Fibroblast of lung (primary cell): ENCODE results near the gene NDFIP2. TPM values are rescaled to one million over a fixed set of nuclear protein-coding genes. Genes with fewer than 3 reads are reported as not detected.

Experiments used
- DNase-seq, 2 donors: peaks; one replicate each; pipeline versions ENCODE4 v3.0.0 to v3.0.0-alpha.2; 2010; ENCODE audit warnings: low read depth in 2 of 2
- H2AFZ ChIP-seq: 2 replicates; pipeline ENCODE4 v1.5.1; 2012; ENCODE audit warnings: low read length, control low read depth, inconsistent platforms
- H3K27ac ChIP-seq: 2 replicates; pipeline ENCODE4 v1.5.1; 2011; ENCODE audit warnings: low read length, control low read depth; ENCODE audit not compliant: insufficient read depth
- H3K27me3 ChIP-seq: 2 replicates; pipeline ENCODE4 v1.5.1; 2011; ENCODE audit warnings: mild to moderate bottlenecking, low read length; ENCODE audit not compliant: control insufficient read depth, insufficient read depth
- H3K36me3 ChIP-seq: 2 replicates; pipeline ENCODE4 v1.5.1; 2011; ENCODE audit warnings: low read length; ENCODE audit not compliant: control insufficient read depth, insufficient read depth
- H3K4me1 ChIP-seq: 2 replicates; pipeline ENCODE4 v1.5.1; 2011; ENCODE audit warnings: low read length; ENCODE audit not compliant: control insufficient read depth, insufficient read depth; ENCODE audit errors: extremely low read depth
- H3K4me2 ChIP-seq: 2 replicates; pipeline ENCODE4 v1.5.1; 2011; ENCODE audit warnings: low read length, control low read depth; ENCODE audit not compliant: insufficient read depth; ENCODE audit errors: extremely low read depth
- H3K4me3 ChIP-seq, 4 experiments: fragments of 200-600 bp in 1 of 4; sonication (generic) in 1 of 4; replicated peaks in 1 of 4; 2 replicates each; pipeline ENCODE4 v1.5.1; 2011 to 2016; ENCODE audit warnings: low read length in 4 of 4, low read depth in 3 of 4, mild to moderate bottlenecking in 3 of 4, control low read depth in 2 of 4, inconsistent platforms in 1 of 4, mixed read lengths in 1 of 4; ENCODE audit not compliant: insufficient read depth in 1 of 4; ENCODE audit errors: control extremely low read depth in 1 of 4
- H3K79me2 ChIP-seq: 2 replicates; pipeline ENCODE4 v1.5.1; 2012; ENCODE audit warnings: mild to moderate bottlenecking, low read length, inconsistent platforms; ENCODE audit not compliant: control insufficient read depth, insufficient read depth
- H3K9ac ChIP-seq: 2 replicates; pipeline ENCODE4 v1.5.1; 2011; ENCODE audit warnings: mild to moderate bottlenecking, low read length, control low read depth; ENCODE audit not compliant: insufficient read depth
- H3K9me3 ChIP-seq: 2 replicates; pipeline ENCODE4 v1.5.1; 2012; ENCODE audit warnings: low read depth, low read length; ENCODE audit not compliant: control insufficient read depth, insufficient read depth
- H4K20me1 ChIP-seq: 2 replicates; pipeline ENCODE4 v1.5.1; 2011; ENCODE audit warnings: low read length; ENCODE audit not compliant: control insufficient read depth, insufficient read depth; ENCODE audit errors: extremely low read depth
- EZH2 ChIP-seq: IDR thresholded peaks from 2 replicates; pipeline ENCODE4 v1.5.1; 2012; ENCODE audit warnings: low read length, control low read depth, mild to moderate bottlenecking; ENCODE audit errors: missing control alignments
- polyA plus RNA-seq, 2 donors: library from polyadenylated mRNA; depleted of rRNA in 1 of 2; stranded (reverse) in 1 of 2; unstranded in 1 of 2; fragments of >200 nt; gene quantifications; 2 replicates each; pipeline ENCODE4 v1.2.1, GENCODE V29; 2011 to 2012; ENCODE audit warnings: missing spikeins in 1 of 2
- total RNA-seq: library from RNA; depleted of rRNA; stranded (reverse); fragments of >200 nt; gene quantifications from 2 replicates; pipeline ENCODE4 v1.2.1, GENCODE V29; 2014
- TF ChIP-seq, protein P1 (sequence below), 2 donors: IDR thresholded peaks in 1 of 2; conservative IDR thresholded peaks in 1 of 2; 1 replicate in 1 of 2; 2 replicates in 1 of 2; pipeline ENCODE4 v1.5.1; 2011 to 2012; ENCODE audit warnings: low read length in 2 of 2, control low read depth in 1 of 2, inconsistent platforms in 1 of 2, low read depth in 1 of 2, mild to moderate bottlenecking in 1 of 2

NDFIP2 gene
- total and polyA plus RNA-seq, 2 donors (not counting 1 experiment from before 2014, with no cell fraction given): 39.1 to 46.4 TPM

DNA sequence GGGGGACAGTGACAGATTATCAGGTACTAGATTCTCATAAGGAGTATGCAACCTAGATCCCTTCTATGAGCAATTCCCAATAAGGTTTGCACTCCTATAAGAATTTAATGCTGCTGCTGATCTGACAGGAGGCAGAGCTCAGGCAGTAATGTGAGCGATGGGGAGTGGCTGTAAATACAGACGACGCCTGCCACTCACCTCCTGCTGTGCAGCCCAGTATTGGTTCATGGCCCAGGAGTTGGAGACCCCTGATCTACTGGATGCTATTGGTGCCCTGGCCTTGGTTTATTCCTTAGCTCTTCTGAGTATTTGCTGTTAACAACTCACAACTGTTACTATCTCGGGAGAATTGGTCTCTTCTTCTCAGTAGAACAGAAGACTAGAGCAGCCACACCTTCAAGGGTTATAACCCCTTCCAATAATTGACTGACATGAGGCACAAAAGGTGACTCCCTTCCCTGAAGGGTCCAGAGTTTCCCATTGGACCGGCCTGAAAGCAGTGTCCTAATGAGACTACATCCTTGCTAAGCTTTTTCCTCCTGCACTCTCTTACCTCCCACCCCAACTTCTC, 39.9 kb upstream of the NDFIP2 start:
- DNase-seq: no peak
- no peak for TF ChIP-seq EZH2
- TF ChIP-seq, protein P1, sequence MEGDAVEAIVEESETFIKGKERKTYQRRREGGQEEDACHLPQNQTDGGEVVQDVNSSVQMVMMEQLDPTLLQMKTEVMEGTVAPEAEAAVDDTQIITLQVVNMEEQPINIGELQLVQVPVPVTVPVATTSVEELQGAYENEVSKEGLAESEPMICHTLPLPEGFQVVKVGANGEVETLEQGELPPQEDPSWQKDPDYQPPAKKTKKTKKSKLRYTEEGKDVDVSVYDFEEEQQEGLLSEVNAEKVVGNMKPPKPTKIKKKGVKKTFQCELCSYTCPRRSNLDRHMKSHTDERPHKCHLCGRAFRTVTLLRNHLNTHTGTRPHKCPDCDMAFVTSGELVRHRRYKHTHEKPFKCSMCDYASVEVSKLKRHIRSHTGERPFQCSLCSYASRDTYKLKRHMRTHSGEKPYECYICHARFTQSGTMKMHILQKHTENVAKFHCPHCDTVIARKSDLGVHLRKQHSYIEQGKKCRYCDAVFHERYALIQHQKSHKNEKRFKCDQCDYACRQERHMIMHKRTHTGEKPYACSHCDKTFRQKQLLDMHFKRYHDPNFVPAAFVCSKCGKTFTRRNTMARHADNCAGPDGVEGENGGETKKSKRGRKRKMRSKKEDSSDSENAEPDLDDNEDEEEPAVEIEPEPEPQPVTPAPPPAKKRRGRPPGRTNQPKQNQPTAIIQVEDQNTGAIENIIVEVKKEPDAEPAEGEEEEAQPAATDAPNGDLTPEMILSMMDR (conservative IDR thresholded peaks at IDR 0.05 in 1 of 2, IDR thresholded peaks at IDR 0.05 in 1 of 2; ENCODE audit: low read depth in 1 of 2, low read length in 2 of 2): no peak

GRCh38 chr13:79442221-79442620, 38.7 kb upstream of the NDFIP2 start:
- H3K4me1 ChIP-seq: no peaks in the 10 kb centered on the region
- no peaks in the 10 kb centered on the region for H4K20me1 ChIP-seq
- no peaks in the 10 kb centered on the region for H3K27me3 ChIP-seq
- H3K4me2 ChIP-seq: no peak overlapping the region
- DNase-seq: peak in 1 of 2 donors; percentile 34
- no peak overlapping the region for H3K9ac ChIP-seq
- no peak overlapping the region for H3K4me3 ChIP-seq
- H3K36me3 ChIP-seq: no peaks in the 10 kb centered on the region
- H3K79me2 ChIP-seq: no peaks in the 10 kb centered on the region
- TF ChIP-seq, protein P1 (conservative IDR thresholded peaks at IDR 0.05 in 1 of 2, IDR thresholded peaks at IDR 0.05 in 1 of 2; ENCODE audit: low read depth in 1 of 2, low read length in 2 of 2): no peak
- no peak for TF ChIP-seq EZH2
- no peak overlapping the region for H2AFZ ChIP-seq
- H3K9me3 ChIP-seq: no peaks in the 10 kb centered on the region
- no peak overlapping the region for H3K27ac ChIP-seq

More for the DNA sequence above, 39.9 kb upstream of the NDFIP2 start:
- no peak overlapping the region for H3K4me2 ChIP-seq
- H3K4me1 ChIP-seq: no peaks in the 10 kb centered on the region
- no peaks in the 10 kb centered on the region for H3K27me3 ChIP-seq
- no peak overlapping the region for H3K27ac ChIP-seq
- H3K36me3 ChIP-seq: no peaks in the 10 kb centered on the region
- H4K20me1 ChIP-seq: no peaks in the 10 kb centered on the region
- no peaks in the 10 kb centered on the region for H3K79me2 ChIP-seq
- H3K9me3 ChIP-seq: no peaks in the 10 kb centered on the region
- H2AFZ ChIP-seq: no peak overlapping the region
- H3K4me3 ChIP-seq: no peak overlapping the region
- no peak overlapping the region for H3K9ac ChIP-seq

DNA sequence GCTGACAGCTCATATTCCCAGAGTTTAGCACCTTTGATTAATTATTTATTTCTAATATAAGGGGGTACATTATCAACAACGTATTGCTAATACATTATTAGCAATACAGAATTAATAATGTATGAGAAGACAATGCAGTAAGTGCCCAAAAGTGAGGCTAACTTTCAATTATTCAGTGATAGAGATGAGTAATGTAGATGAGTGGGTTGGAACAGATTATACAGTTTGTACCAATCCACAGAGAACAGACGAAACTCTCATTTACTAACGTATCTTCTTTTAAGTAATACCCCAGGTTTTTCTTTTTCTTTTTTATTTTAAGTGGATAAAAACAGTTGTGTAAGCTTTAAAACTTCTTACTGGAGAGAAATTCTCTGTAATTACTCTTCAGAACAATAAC, 38.2 kb upstream of the NDFIP2 start:
- Histone ChIP-seq H3K4me3 (no peak overlapping the region), H3K36me3 (no peaks in the 10 kb centered on the region), H3K9ac (no peak overlapping the region), H3K4me1 (no peaks in the 10 kb centered on the region), H3K27me3 (no peaks in the 10 kb centered on the region), H2AFZ (no peak overlapping the region), H3K9me3 (no peaks in the 10 kb centered on the region), H3K79me2 (no peaks in the 10 kb centered on the region), H3K4me2 (no peak overlapping the region), H3K27ac (no peak overlapping the region), H4K20me1 (no peaks in the 10 kb centered on the region)
- no peak for DNase-seq
- TF ChIP-seq, protein P1 (conservative IDR thresholded peaks at IDR 0.05 in 1 of 2, IDR thresholded peaks at IDR 0.05 in 1 of 2; ENCODE audit: low read depth in 1 of 2, low read length in 2 of 2): no peak
- TF ChIP-seq EZH2: no peak
